ENCODE measurements around the gene THBS3. TPM values are rescaled to one million over a fixed set of nuclear protein-coding genes. Genes with fewer than 3 reads are reported as not detected.
A peak's percentile ranks its signal among the peaks of the same experiment; 100 is the strongest.

THBS3 gene
- total and polyA plus RNA-seq, 9 of the 15 experiments (the other 6 are each of a cell fraction or from before 2014, with no cell fraction given), result 0.59 to 8.3 (median 3.2) TPM

DNA sequence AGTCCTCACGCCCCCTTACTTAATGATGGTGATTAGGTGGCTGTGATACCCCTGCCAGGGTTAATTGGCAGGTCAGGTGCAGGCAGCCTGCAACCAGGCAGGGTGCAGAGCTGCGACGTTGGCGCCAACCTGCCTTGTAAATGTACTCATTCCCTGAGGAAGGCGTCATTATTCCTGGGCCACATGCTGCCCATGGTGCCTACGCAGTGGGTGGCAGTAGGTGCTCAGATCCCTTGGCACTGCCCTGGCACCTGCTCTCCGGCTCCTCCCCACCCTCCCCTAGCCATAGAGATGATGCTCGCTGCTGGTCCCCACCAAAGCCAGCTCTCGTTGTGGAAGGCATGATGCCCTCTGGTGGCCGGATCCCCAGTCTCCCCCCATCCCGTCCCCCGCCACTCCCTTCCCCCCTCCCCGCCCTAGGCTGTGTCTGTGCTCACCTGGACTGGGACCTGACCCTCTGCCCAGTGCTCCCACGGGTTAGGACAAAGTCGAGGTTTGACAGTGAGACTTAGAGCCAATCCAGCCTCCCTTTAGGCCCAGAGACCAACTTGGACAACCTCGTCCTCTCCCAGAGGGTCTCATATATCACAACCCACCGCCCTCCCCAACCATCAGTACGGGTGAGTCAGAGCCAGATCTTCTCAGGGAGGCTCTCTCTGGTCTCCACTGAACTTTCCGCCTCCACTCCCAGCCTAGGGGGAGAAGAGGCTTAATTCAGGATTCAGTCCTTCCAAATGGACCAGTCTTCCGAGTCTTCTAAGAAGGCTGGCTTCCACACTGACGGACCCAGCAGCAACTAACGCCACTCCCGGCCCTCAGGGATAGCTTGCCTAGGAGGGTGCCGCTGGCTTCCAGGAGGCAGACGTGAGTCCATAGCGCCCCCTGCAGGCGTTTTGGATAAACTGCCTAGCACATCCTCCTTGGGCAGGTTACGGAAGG lies 40.3 kb downstream of the THBS3 start (continued):
- TF ChIP-seq, protein P1, sequence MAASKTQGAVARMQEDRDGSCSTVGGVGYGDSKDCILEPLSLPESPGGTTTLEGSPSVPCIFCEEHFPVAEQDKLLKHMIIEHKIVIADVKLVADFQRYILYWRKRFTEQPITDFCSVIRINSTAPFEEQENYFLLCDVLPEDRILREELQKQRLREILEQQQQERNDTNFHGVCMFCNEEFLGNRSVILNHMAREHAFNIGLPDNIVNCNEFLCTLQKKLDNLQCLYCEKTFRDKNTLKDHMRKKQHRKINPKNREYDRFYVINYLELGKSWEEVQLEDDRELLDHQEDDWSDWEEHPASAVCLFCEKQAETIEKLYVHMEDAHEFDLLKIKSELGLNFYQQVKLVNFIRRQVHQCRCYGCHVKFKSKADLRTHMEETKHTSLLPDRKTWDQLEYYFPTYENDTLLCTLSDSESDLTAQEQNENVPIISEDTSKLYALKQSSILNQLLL (CRISPR knock-in tag; IDR thresholded peaks at IDR 0.05; ENCODE audit: borderline replicate concordance), result no peak
- TF ChIP-seq NFYB (IDR thresholded peaks at IDR 0.05; ENCODE audit: extremely low read depth, insufficient read length) (no peak), THRAP3 (IDR thresholded peaks at IDR 0.05; ENCODE audit: borderline replicate concordance) (no peak), TSC22D4 (tag; IDR thresholded peaks at IDR 0.05) (no peak), GTF2E2 (tag; IDR thresholded peaks at IDR 0.05) (no peak), SP1 (CRISPR knock-in tag; IDR thresholded peaks at IDR 0.05) (peak; percentile 42; the same call in 1 of the 2 replicates)
- TF ChIP-seq, protein P2, sequence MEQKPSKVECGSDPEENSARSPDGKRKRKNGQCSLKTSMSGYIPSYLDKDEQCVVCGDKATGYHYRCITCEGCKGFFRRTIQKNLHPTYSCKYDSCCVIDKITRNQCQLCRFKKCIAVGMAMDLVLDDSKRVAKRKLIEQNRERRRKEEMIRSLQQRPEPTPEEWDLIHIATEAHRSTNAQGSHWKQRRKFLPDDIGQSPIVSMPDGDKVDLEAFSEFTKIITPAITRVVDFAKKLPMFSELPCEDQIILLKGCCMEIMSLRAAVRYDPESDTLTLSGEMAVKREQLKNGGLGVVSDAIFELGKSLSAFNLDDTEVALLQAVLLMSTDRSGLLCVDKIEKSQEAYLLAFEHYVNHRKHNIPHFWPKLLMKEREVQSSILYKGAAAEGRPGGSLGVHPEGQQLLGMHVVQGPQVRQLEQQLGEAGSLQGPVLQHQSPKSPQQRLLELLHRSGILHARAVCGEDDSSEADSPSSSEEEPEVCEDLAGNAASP (IDR thresholded peaks at IDR 0.05), result no peak
